ENCODE measurements around the gene MT1H. TPM values are rescaled to one million over a fixed set of nuclear protein-coding genes. Genes with fewer than 3 reads are reported as not detected.

Gene MT1H
- total and polyA plus RNA-seq, 4 donors = 4.4 to 1,775 (median 938) TPM

GRCh38 chr16:56691885-56692284 lies 22.3 kb downstream of the MT1H start:
- TF ChIP-seq ZBTB33 (IDR thresholded peaks at IDR 0.05) = no peak
- no peak for TF ChIP-seq CTCF (IDR thresholded peaks at IDR 0.05; ENCODE audit: low read depth, low read length, missing input control)
- TF ChIP-seq YY1 (IDR thresholded peaks at IDR 0.05) = no peak
- TF ChIP-seq HNF4G (IDR thresholded peaks at IDR 0.05) = no peak
- no peak for TF ChIP-seq NR2F2 (IDR thresholded peaks at IDR 0.05)
- no peak for TF ChIP-seq RXRA (IDR thresholded peaks at IDR 0.05)
- TF ChIP-seq HNF4A (conservative IDR thresholded peaks at IDR 0.05) = no peak
- no peak for TF ChIP-seq ATF3 (IDR thresholded peaks at IDR 0.05)
- TF ChIP-seq TAF1 (conservative IDR thresholded peaks at IDR 0.05) = no peak
- Histone ChIP-seq H3K4me3 (ENCODE audit: low read depth in 1 of 3, low read length in 3 of 3) (no peak overlapping the region), H3K27me3 (ENCODE audit: control insufficient read depth in 4 of 4, insufficient read depth in 4 of 4, low read length in 3 of 4) (no peaks in the 10 kb centered on the region), H3K9ac (ENCODE audit: low read depth in 1 of 2, low read length in 2 of 2) (no peak overlapping the region), H3K9me3 (ENCODE audit: control insufficient read depth in 4 of 4, low read length in 3 of 4) (no peaks in the 10 kb centered on the region), H3K36me3 (ENCODE audit: control insufficient read depth in 4 of 4, insufficient read depth in 3 of 4, low read depth in 1 of 4, low read length in 3 of 4) (no peaks in the 10 kb centered on the region), H3K4me1 (ENCODE audit: control insufficient read depth in 4 of 4, insufficient read depth in 4 of 4, low read length in 3 of 4) (no peaks in the 10 kb centered on the region), H3K27ac (ENCODE audit: low read depth in 1 of 2, low read length in 2 of 2) (no peak overlapping the region)
- no peak for DNase-seq (ENCODE audit: low spot score)
- WGBS = 81% methylated on average over 4 of the region's 4 CpGs

GRCh38 chr16:56695246-56695645 lies 25.6 kb downstream of the MT1H start:
- TF ChIP-seq NR2F2 (IDR thresholded peaks at IDR 0.05) (no peak), YY1 (IDR thresholded peaks at IDR 0.05) (no peak), SP1 (IDR thresholded peaks at IDR 0.05) (no peak), REST (IDR thresholded peaks at IDR 0.05) (no peak), CTCF (IDR thresholded peaks at IDR 0.05; ENCODE audit: low read depth, low read length, missing input control) (no peak), TAF1 (conservative IDR thresholded peaks at IDR 0.05) (no peak), FOXA2 (IDR thresholded peaks at IDR 0.05) (no peak), RAD21 (IDR thresholded peaks at IDR 0.05) (no peak), MAX (IDR thresholded peaks at IDR 0.05) (no peak), ZBTB33 (IDR thresholded peaks at IDR 0.05) (no peak), EGR1 (IDR thresholded peaks at IDR 0.05; ENCODE audit: low read depth in 2 of 2) (no peak), ATF3 (IDR thresholded peaks at IDR 0.05) (no peak)
- no peak for DNase-seq (ENCODE audit: low spot score)
- no peak overlapping the region for H3K9ac ChIP-seq (ENCODE audit: low read depth in 1 of 2, low read length in 2 of 2)
- WGBS = 90% methylated on average over 1 of the region's 1 CpG
- no peak overlapping the region for H3K4me3 ChIP-seq (ENCODE audit: low read depth in 1 of 3, low read length in 3 of 3)
- no peaks in the 10 kb centered on the region for H3K27me3 ChIP-seq (ENCODE audit: control insufficient read depth in 4 of 4, insufficient read depth in 4 of 4, low read length in 3 of 4)
- H3K4me1 ChIP-seq (ENCODE audit: control insufficient read depth in 4 of 4, insufficient read depth in 4 of 4, low read length in 3 of 4) = no peaks in the 10 kb centered on the region
- no peaks in the 10 kb centered on the region for H3K9me3 ChIP-seq (ENCODE audit: control insufficient read depth in 4 of 4, low read length in 3 of 4)
- no peaks in the 10 kb centered on the region for H3K36me3 ChIP-seq (ENCODE audit: control insufficient read depth in 4 of 4, insufficient read depth in 3 of 4, low read depth in 1 of 4, low read length in 3 of 4)
- no peak overlapping the region for H3K27ac ChIP-seq (ENCODE audit: low read depth in 1 of 2, low read length in 2 of 2)
